Activated CD4-positive, alpha-beta T cell treated with anti-CD3 and anti-CD28 coated beads for 4 hours (primary cell): ENCODE data around the gene TSPAN18.

Experiments
- DNase-seq, 2 donors: peaks; one replicate each; pipeline ENCODE4 v3.0.0-alpha.2; 2020

The TSPAN18 gene

DNA sequence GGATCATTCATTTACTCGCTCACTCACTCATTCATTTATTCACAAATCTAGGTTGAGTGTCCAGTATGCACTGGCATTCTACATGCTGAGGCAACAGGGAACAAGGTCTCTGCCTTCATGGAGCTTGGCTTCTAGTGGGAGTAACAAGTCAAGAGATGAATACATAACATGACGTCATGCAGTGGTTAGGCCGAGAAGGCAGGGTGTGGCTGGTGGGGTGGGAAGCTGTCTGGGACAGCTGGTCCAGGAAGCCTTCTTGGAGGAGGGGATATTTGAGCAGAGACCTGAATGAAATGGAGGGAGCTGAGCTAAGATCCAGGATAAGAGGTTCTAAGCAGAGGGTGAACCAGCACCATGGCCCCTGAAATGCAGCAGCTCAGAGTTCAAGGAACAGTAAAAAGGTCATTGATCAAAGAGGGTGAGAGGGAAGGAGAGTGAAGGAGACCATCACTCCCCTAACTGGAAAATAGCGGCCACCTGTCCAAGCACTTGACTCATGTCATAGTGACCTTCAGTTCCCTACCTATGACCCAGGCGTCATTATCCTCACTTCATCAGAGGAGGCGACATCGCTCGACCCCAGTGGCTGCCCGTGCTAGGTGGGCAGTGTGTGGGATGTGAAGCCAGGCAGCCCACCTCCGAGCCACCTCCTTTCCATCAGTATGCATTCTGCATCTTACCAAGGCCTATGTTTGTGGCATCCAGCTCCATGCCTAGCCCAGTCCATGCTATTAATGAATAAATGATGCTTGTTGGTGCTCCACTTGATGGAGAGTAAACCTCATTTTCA, 105.0 kb downstream of the TSPAN18 start:
- no peak for DNase-seq

- DNase-seq, result no peak
Measured at GRCh38 chr11:44832452-44832851, 105.7 kb downstream of the TSPAN18 start.

- DNase-seq, result no peak
Measured at GRCh38 chr11:44833221-44833876, 106.6 kb downstream of the TSPAN18 start.

- DNase-seq, result no peak
Measured at GRCh38 chr11:44833877-44834452, 107.2 kb downstream of the TSPAN18 start.

DNA sequence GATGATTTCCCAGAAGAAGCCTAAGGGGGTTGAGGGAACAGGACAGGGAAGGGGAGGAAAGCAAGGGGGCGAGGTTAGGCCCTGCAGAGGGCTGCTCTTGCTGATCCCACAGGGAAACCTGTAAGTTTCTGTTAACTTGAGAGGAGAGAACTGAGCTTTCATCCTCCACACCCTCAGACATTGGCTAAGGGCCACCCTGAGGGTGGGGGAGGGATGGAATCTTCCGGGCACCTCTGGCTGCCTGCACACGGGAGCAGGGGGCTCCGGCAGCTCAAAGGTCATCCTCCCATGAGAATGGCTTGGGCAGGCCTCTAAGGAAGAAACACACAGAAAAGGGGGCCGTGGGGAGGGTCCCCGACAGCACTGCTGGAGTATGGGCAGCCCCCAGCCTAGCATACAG, 108.1 kb downstream of the TSPAN18 start:
- no peak for DNase-seq

DNA sequence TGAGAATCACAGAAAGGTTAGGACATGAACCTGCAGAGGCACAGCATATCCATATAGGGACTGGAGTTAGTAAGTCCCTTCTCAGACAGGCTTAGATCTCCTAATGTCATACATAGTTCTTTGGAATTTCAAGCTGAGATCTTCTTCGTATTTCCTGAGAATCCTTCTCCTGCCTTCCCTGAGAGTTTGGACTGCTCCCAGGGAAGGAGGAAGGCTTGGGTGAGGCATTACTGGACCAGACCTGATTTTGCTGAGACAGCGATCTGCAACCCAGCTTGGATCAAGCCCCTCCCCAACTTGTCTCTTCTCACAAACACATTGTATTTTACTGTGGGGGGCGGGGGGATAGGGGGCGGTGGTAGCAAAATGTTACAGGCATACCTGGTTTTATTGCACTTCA, 108.5 kb downstream of the TSPAN18 start:
- DNase-seq, result no peak

DNA sequence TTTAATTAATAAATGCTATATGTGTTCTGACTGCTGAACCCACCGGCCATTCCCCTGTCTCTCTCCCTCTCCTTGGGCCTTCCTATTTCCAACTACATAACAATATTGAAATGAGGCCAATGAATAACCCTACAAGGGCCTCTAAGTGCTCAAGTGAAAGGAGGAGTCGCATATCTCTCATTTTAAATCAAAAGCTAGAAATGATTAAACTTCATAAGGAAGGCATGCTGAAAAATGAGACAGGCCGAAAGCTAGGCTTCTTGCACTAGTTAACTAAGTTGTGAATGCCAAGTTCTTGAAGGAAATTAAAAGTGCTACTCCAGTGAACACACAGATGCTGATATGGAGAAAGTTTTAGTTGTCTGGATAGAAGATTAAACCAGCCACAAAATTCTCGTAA, 109.2 kb downstream of the TSPAN18 start:
- no peak for DNase-seq

GRCh38 chr11:44837661-44838060, 110.9 kb downstream of the TSPAN18 start:
- DNase-seq, result no peak

DNA sequence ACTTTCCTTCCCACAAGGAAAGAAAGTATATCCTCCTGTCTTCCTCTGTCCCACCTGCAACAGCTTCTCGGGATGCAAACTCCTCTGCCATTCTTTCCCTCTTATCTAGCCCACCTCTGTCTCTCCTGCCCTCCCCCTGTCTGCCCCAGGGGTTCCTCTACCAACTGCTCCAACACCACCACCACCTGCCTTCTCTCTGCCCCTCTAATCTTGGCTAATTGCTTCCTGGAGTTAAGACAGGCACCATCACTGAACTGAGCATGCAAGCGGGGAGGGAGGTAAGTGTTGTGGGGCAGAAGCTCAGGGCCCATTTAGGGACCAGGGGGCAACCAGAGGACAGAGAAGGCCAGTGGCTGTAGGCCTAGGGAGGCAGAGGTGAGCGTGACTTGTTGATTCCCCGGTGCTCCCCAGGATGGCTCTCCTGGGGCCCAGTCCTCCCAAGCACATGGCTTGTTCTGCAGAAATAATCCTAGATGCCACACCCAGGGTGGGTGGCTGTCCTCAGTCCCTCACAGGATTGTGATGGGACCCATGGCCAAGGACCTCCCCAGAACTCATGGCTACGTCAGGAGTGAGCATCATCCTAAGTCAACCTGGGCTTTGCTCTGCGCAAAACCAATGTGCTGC, 112.8 kb downstream of the TSPAN18 start:
- DNase-seq, result no peak

DNA sequence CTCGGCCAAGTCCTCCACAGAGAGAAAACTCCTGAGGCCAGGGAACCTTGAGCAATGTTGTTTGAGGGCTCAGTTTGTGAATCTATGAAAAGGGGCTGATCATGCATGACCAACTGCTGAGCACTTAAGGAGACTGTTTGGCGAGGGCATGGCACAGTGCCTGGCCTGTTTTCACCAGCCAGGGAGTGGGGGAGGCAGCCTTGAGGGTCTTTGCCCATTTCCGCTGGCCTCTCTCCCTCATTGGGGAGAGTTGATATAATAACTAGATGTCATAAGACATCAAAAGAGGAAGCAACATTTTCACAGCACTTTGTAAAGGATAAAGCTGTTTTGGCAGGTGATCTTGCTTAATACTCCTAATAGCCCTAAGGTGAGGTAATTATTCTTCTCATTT, 113.3 kb downstream of the TSPAN18 start:
- no peak for DNase-seq

- DNase-seq, result no peak
Measured at GRCh38 chr11:44840521-44841251, 113.9 kb downstream of the TSPAN18 start.

DNA sequence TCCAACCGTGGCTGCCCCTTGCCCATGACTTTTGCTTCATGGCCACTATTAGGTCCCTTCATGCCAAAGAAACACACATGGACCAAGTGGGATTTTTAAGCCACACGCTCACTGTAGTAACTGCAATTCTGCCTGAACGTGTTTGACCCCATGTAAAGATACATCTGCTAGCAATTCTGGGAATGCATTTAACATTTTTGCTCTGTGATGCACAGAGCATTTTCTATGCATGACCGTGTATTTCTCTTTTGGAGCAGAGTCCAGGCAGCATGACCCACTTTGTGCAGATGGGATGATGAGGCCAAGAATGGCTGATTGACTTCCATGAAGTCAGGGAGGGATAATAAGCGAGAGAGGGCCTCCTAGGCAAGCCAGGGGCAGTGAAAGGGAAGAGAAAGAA, 115.5 kb downstream of the TSPAN18 start:
- no peak for DNase-seq

DNA sequence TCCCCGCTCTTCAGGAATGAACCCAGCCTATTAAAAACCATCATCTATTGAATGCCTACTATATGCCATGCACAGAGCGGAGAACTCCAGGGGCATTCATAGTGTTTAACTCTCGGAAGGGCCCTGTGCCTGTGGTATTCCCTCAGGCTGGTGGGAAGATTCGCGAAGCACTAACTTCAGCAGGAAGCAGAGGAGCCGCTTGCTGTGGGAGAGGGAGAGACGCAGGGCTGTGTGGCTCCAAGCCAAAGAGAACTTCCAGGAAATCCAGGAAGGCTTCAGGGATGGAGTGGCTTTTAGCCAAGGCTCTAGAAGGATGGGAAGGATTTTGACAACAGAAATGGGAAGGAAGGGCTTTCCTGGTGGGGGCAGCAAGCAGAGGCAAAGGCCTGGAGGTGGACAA, 120.1 kb downstream of the TSPAN18 start:
- DNase-seq, result no peak

DNA sequence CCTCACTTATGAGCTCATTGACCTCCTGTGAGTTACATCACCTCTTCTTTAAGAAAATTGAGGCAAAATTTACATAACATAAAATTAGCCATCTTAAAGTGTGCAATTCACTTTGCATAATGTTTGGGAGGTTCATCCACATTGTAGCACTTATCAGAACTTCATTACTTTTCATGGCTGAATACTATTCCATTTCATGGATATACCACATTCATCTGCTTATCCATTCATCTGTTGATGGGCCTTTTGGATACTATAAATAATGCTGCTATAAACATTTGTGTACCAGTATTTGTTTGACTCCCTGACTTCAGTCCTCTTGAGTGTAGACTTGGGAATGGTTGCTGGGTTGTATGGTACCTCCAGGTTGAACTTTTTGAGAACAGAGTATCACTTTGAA, 120.6 kb downstream of the TSPAN18 start:
- DNase-seq, result no peak

DNA sequence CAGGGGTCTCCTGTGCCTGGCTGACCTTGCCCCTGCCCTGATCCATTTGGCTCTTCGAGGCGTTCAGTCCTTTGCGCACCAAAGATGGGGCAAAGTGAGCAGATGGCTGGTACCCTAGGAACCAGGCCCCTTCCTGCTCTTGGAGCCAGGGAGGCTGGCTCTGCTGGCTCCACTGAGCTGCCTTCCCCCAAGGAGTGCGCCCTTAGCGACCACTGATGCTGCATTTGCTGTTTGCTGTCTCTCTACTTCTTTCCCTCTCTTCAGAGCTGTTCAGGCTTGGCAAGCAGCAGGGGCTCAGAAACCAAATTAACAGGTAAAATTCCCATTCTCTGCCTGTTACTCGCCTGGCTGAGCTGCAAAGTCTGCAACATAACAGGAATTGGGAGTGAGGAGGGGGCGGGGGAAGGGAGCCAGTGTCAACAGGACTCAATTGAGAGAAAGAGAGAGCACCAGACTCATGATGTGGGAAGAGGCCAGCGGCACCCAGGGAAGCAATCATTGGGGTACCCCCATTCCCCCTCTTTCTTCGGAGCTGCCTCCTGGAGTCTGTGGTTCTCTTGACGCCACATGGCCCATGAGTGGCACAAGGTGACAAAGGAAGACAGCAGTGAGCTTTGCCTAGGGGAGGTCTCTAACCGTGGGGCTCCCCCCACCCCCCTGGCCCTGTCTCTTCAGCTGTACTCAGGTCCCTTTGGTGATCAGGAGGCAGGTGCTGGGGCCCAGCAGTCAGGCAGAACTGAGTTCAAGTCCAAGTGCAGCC, 121.6 kb downstream of the TSPAN18 start:
- DNase-seq, result no peak

GRCh38 chr11:44848963-44849350, 122.2 kb downstream of the TSPAN18 start:
- DNase-seq, result no peak

DNA sequence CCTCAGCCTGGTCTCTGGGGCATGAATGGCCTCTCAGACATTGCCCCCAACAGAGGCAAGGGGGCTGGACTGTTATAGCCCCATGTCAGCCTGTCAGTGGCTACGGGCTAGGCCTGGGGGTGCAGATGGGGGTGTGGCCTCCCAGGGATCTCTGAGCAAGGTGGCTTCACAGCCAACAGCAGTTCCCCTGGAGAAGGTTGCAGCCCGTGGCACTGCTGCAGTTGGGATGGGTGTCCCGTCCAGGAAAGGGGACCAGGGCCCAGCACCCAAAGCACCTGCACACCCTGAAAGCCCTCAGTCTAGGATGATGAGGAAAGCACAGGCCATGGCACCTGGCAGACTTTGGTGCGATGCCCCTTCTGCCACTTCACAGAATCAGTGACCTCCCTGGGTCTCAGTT, 122.7 kb downstream of the TSPAN18 start:
- no peak for DNase-seq

GRCh38 chr11:44849922-44850321, 123.2 kb downstream of the TSPAN18 start:
- no peak for DNase-seq

GRCh38 chr11:44851496-44851895, 124.7 kb downstream of the TSPAN18 start:
- no peak for DNase-seq

DNA sequence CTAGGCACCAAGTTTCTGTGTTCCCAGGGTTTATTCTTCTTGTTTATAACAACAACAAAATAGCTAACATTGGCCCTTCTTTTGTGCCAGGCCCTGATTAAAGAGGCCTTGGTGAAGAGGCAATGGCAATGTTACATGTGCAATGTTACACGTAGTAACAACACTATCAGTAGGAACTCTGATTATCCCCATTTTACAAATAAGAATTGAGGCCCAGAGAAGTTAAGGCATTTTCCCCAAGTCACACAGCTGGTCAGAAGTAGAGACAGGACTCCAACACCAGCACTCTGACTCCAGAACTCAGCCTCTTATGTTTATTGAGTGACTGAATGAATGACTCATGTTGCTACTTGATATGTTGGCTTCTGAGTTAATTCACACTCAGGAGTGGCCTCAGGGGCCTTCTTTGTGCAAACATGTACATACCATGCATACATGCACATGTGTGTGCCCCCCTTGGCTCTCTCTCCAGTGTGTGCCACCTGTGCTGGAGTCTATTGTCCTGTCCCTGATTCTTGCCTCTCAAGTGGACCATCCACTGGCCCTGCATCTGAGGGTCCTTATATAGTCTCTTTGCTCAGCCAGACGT, 125.5 kb downstream of the TSPAN18 start:
- no peak for DNase-seq

GRCh38 chr11:44852952-44853351, 126.2 kb downstream of the TSPAN18 start:
- no peak for DNase-seq

GRCh38 chr11:44853666-44854065, 126.9 kb downstream of the TSPAN18 start:
- DNase-seq, result no peak
